AG04450 (cell line): ENCODE measurements around the gene LMOD2. TPM values are rescaled to one million over a fixed set of nuclear protein-coding genes. Genes with fewer than 3 reads are reported as not detected.

Experiments used
- CTCF ChIA-PET: fragments of 300-600, 350-600 bp; formaldehyde crosslinking; extraction: SDS; loops from one replicate; lab custom pipeline; 2022; ENCODE audit warnings: antibody characterized with exemption, inconsistent platforms; lab: Charles Lee
- POLR2A ChIA-PET: fragments of 350-600 bp; formaldehyde crosslinking; extraction: SDS; loops from one replicate; lab custom pipeline; 2021; ENCODE audit warnings: antibody characterized with exemption, inconsistent platforms; lab: Yijun Ruan, JAX
- DNase-seq: peaks from one replicate; pipeline ENCODE4 v3.0.0-alpha.2; 2011; ENCODE audit warnings: low read depth, low spot score
- H3K27ac ChIP-seq: one replicate; pipeline ENCODE4 v1.5.1; 2012; ENCODE audit warnings: low read depth, low read length, control low read depth
- H3K27me3 ChIP-seq: one replicate; pipeline ENCODE4 v1.6.0; 2012; ENCODE audit warnings: low read length; ENCODE audit not compliant: control insufficient read depth, insufficient read depth
- H3K4me3 ChIP-seq: 2 replicates; pipeline ENCODE4 v1.5.1; 2011; ENCODE audit warnings: mild to moderate bottlenecking, low read depth, low read length, control low read depth
- H3K9me3 ChIP-seq: 2 replicates; pipeline ENCODE4 v1.5.1; 2012; ENCODE audit warnings: low read length; ENCODE audit not compliant: control insufficient read depth, insufficient read depth
- polyA plus RNA-seq: library from polyadenylated mRNA; depleted of rRNA; stranded (reverse); fragments of >200 nt; gene quantifications from 2 replicates; pipeline ENCODE4 v1.2.3, GENCODE V29; 2011
- TF ChIP-seq, protein P1 (sequence below): IDR thresholded peaks from 2 replicates; pipeline ENCODE4 v1.5.1; 2011; ENCODE audit warnings: low read depth, low read length, control low read depth, inconsistent platforms

LMOD2 gene
- polyA plus RNA-seq, 1 experiment, result not detected

GRCh38 chr7:123661765-123662164 is 6.1 kb downstream of the LMOD2 start:
- no peaks in the 10 kb centered on the region for H3K9me3 ChIP-seq
- H3K27me3 ChIP-seq, result no peaks in the 10 kb centered on the region
- no peak overlapping the region for H3K27ac ChIP-seq
- TF ChIP-seq, protein P1, sequence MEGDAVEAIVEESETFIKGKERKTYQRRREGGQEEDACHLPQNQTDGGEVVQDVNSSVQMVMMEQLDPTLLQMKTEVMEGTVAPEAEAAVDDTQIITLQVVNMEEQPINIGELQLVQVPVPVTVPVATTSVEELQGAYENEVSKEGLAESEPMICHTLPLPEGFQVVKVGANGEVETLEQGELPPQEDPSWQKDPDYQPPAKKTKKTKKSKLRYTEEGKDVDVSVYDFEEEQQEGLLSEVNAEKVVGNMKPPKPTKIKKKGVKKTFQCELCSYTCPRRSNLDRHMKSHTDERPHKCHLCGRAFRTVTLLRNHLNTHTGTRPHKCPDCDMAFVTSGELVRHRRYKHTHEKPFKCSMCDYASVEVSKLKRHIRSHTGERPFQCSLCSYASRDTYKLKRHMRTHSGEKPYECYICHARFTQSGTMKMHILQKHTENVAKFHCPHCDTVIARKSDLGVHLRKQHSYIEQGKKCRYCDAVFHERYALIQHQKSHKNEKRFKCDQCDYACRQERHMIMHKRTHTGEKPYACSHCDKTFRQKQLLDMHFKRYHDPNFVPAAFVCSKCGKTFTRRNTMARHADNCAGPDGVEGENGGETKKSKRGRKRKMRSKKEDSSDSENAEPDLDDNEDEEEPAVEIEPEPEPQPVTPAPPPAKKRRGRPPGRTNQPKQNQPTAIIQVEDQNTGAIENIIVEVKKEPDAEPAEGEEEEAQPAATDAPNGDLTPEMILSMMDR, result no peak
- POLR2A ChIA-PET, result no interaction called here
- no peak for DNase-seq
- CTCF ChIA-PET, result interaction anchor here (0.5 to 1.5 kb wide), 4 partner anchors 21 to 207 kb away, joined by 3 to 4 read pairs (median 3); no protein-coding TSS in a partner anchor
- H3K4me3 ChIP-seq, result no peak overlapping the region

GRCh38 chr7:123662293-123662692 is 6.6 kb downstream of the LMOD2 start:
- Histone ChIP-seq H3K27me3 (no peaks in the 10 kb centered on the region), H3K27ac (no peak overlapping the region), H3K4me3 (no peak overlapping the region), H3K9me3 (no peaks in the 10 kb centered on the region)
- CTCF ChIA-PET, result interaction anchor here (1.2 to 1.5 kb wide), 2 partner anchors 38 to 136 kb away, joined by 3 read pairs; no protein-coding TSS in a partner anchor
- TF ChIP-seq, protein P1, result no peak
- POLR2A ChIA-PET, result no interaction called here
- no peak for DNase-seq

DNA sequence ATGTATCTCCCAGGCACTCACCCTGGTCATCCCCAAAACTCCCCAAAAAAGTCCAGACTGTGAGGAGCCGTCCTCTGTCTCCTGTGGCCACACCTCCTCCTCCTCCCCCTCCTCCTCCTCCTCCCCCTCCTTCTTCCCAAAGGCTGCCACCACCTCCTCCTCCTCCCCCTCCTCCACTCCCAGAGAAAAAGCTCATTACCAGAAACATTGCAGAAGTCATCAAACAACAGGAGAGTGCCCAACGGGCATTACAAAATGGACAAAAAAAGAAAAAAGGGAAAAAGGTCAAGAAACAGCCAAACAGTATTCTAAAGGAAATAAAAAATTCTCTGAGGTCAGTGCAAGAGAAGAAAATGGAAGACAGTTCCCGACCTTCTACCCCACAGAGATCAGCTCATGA is 7.1 kb downstream of the LMOD2 start:
- DNase-seq, result no peak
- H3K27ac ChIP-seq, result no peak overlapping the region
- POLR2A ChIA-PET, result no interaction called here
- H3K4me3 ChIP-seq, result no peak overlapping the region
- CTCF ChIA-PET, result interaction anchor here (1.5 kb wide), 1 partner anchor 136 kb away, joined by 3 read pairs; no protein-coding TSS in a partner anchor
- TF ChIP-seq, protein P1, result no peak
- no peaks in the 10 kb centered on the region for H3K27me3 ChIP-seq
- H3K9me3 ChIP-seq, result no peaks in the 10 kb centered on the region

- CTCF ChIA-PET, result no interaction called here
Observed at GRCh38 chr7:123663200-123663599, 7.5 kb downstream of the LMOD2 start.

GRCh38 chr7:123665157-123665556 is 9.5 kb downstream of the LMOD2 start:
- CTCF ChIA-PET, result interaction anchor here (0.9 to 2.1 kb wide), 4 partner anchors 17 to 225 kb away, joined by 3 to 10 read pairs (median 4); no protein-coding TSS in a partner anchor
- H3K27ac ChIP-seq, result no peak overlapping the region
- no peaks in the 10 kb centered on the region for H3K9me3 ChIP-seq
- no peak overlapping the region for H3K4me3 ChIP-seq
- POLR2A ChIA-PET, result no interaction called here
- TF ChIP-seq, protein P1, result no peak
- no peak for DNase-seq
- H3K27me3 ChIP-seq, result no peaks in the 10 kb centered on the region

More at GRCh38 chr7:123663200-123663599, 7.5 kb downstream of the LMOD2 start:
- Histone ChIP-seq H3K4me3 (no peak overlapping the region), H3K9me3 (no peaks in the 10 kb centered on the region), H3K27ac (no peak overlapping the region), H3K27me3 (no peaks in the 10 kb centered on the region)
- TF ChIP-seq, protein P1, result no peak
- DNase-seq, result no peak
- POLR2A ChIA-PET, result no interaction called here
